NCI-H446 treated with DMSO at 0.1 percent for 48 hours (cell line): ENCODE measurements around the gene GRM8.

Source experiments
- DNase-seq: peaks from one replicate; lab custom pipeline; 2025; lab: John Stamatoyannopoulos, UW

Gene GRM8

GRCh38 chr7:126658684-126659083 lies 594.1 kb downstream of the GRM8 start:
- no peak for DNase-seq

- no peak for DNase-seq
Observed at GRCh38 chr7:126657599-126658358, 595.0 kb downstream of the GRM8 start.

DNA sequence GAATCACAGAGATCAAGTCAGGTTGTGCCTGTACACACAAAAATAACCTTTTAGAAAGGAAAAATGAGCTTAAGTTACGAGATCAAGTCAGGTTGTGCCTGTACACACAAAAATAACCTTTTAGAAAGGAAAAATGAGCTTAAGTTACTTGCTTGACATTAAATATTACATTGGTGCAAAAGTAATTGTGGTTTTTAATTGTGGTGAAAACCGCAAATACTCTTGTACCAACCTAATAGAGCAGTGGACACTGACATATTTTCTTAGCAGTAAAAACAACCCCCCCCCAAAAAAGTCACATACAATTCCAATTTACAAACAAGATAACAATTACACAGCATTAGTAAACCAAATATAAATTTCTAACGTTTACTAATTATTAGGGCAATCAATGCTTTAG lies 595.6 kb downstream of the GRM8 start:
- no peak for DNase-seq

GRCh38 chr7:126656165-126656564 lies 596.6 kb downstream of the GRM8 start:
- DNase-seq, result no peak

DNA sequence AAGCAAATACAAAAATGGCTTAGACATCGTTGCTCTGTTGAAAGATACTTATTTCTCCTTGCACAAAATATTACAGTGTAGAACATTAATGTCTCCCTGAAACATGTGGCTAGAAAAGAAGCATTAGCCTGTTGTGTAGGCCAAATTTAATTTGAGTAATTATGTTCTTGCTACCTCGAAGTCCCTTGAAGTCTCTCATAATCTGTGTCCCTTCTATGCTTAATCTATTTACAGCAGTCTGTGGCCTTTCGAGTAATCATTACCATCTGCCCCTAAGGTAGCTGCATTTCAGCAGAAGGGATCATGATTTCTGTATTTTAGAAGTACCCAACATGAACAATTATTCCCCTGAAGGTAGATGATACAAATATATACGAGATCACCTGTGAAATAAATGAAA lies 615.2 kb downstream of the GRM8 start:
- DNase-seq, result no peak

- DNase-seq, result no peak
Observed at GRCh38 chr7:126635545-126635944, 617.2 kb downstream of the GRM8 start.

- DNase-seq, result no peak
Observed at GRCh38 chr7:126608339-126608776, 644.4 kb downstream of the GRM8 start.

- DNase-seq, result no peak
Observed at GRCh38 chr7:126606331-126606730, 646.4 kb downstream of the GRM8 start.

DNA sequence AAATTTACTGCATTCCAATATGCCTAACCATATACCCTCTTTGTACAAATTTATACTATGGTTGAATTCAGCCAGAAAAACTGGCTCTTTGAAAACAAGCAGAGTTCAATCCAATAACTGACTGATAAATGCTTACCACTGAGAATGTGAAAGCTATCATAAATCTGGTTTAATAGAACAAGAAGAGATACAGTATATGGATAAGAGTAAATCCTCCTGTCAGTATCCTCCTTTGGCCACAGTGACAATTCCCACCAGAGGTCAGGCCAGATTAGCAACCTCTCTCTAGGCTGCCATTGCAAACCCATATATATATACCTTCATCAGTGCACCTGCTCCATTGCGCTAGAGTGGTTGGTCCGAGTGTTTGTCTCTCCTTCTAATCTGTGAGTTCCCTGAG lies 647.2 kb downstream of the GRM8 start:
- no peak for DNase-seq

DNA sequence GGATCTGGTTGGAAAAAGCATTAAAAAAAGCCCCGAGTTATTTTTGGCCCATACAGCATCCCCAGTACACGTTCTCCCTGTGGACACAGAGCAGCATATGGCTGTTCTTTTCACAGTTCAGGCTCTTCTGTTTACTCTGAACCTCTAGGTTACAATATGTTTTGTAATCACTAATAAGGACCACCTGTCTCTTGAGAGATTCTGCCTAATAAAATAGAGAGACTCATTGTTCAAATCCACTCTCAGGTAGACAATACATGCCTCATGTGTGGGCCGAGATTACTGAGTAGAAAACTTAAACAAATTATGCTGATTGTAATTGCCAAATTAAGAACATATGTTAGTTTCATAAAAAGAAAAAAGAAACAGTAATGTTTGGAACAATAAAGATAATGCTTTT lies 647.7 kb downstream of the GRM8 start:
- no peak for DNase-seq

- no peak for DNase-seq
Observed at GRCh38 chr7:126589068-126589684, 663.6 kb downstream of the GRM8 start.

DNA sequence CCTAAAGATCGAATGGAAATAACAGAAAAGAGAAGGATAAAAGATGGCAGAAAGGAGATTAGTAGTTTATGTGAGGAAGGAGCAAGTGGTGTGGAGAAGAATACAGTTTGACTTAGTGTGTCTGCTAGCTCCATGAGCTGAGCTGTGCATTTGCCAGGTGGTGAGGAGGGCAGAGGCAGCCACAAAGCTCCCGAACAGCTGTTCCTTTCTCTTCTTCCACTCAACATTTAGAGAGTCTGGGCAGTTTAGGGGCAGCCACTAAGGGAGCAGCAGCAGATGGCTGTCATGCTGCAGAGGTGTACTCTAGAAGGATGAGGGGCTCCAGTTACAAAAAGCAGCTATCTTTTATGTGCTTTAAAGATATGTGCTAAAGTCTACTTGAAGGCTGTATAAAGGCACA lies 674.4 kb downstream of the GRM8 start:
- no peak for DNase-seq

GRCh38 chr7:126574276-126575250 lies 678.2 kb downstream of the GRM8 start:
- DNase-seq, result no peak

DNA sequence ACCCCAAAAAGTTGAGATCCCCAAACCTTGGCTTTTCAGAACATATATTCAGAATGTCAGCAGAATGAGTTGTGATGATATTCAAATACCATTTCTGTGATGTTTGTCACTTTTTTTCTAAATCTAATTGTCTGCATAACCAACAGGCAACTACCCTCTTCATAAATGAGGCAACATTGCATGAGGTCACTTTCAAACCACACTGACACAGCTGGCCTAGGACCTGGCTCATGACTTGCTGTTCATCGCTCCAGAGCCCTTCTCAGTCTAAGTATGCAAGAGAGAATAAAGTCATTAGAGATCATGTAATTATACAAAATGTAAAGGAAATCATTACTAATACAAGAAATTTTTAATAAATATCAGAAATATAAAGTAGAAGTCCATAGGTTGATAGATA lies 681.9 kb downstream of the GRM8 start:
- no peak for DNase-seq

DNA sequence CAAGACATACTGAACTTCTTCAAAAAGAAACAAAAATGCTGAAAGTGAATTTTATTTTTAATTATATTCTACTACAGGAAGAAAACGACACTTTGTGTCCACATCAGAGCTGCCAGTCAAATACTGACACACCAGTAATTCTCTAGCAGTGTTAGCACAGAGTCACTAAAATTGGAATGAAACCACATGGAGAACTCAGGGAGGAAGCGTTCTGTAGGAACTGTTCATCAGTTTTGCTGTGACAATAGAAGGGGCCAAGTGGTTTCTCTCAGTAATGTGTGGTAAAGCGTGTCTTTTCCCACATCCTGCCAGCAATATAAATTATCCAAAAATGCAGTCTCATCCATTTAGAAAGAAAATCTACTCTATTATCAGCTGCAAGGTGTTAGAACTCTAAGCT lies 683.3 kb downstream of the GRM8 start:
- DNase-seq, result no peak

GRCh38 chr7:126557271-126557670 lies 695.5 kb downstream of the GRM8 start:
- DNase-seq, result no peak

- no peak for DNase-seq
Observed at GRCh38 chr7:126541406-126541805, 711.3 kb downstream of the GRM8 start.

- DNase-seq, result no peak
Observed at GRCh38 chr7:126535176-126535575, 717.6 kb downstream of the GRM8 start.

- DNase-seq, result no peak
Observed at GRCh38 chr7:126533715-126534114, 719.0 kb downstream of the GRM8 start.

GRCh38 chr7:126529833-126530232 lies 722.9 kb downstream of the GRM8 start:
- no peak for DNase-seq

GRCh38 chr7:126529254-126529653 lies 723.5 kb downstream of the GRM8 start:
- no peak for DNase-seq

DNA sequence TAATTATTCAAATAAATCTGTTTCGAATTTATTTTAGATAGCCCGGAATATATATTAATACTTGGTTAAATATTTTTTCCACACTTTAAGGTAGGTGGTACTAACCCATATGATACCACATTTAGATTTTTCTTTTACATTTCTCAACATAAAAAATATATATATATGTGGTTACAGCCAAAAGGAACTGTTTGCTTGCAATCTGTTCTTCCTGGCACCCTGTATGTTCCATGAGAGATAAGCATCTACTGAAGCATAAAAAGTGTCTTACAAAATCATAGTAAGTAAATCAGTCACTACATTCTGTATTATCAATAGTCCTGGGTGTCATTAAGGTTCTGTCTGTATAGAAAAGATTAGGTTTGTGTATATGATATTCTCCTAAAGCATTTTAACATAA lies 726.8 kb downstream of the GRM8 start:
- no peak for DNase-seq

DNA sequence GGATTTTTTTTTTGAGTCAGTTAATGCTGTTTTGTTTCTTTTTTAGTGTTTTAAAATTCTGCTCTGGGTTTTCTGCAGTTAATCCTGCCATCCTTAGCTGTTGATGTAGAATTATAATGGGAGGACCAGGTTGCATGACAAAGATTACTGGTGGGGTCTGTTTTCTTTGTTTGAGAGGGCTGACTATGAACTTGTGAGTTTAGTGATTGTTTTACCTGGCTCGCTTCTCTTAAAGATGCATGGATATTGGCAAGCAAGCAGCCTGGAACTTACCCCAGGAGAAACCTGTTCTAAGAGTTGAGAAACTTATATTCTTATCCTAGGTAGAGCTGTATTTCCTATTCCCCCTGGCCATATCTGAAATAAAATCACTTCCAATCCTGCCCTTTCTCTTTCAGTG lies 727.8 kb downstream of the GRM8 start:
- DNase-seq, result no peak
